Muscle layer of duodenum (tissue), 2 donors: Measurements from ENCODE around the gene HELB.

Source experiments
- H3K27ac ChIP-seq: one replicate; pipeline ENCODE4 v1.7.0; 2013; ENCODE audit warnings: mild to moderate bottlenecking, low read length
- H3K27me3 ChIP-seq: one replicate; pipeline ENCODE4 v1.7.0; 2013; ENCODE audit warnings: low read depth, mild to moderate bottlenecking, control low read depth, low read length
- H3K36me3 ChIP-seq, 2 donors: one replicate each; pipeline ENCODE4 v1.7.0; 2013; ENCODE audit warnings: low read length in 2 of 2, control low read depth in 1 of 2, mild to moderate bottlenecking in 1 of 2; ENCODE audit not compliant: insufficient read depth in 2 of 2, control insufficient read depth in 1 of 2
- H3K4me1 ChIP-seq, 2 donors: one replicate each; pipeline ENCODE4 v1.7.0; 2013; ENCODE audit warnings: low read length in 2 of 2, mild to moderate bottlenecking in 2 of 2, control low read depth in 1 of 2, moderate library complexity in 1 of 2; ENCODE audit not compliant: insufficient read depth in 2 of 2, control insufficient read depth in 1 of 2
- H3K4me3 ChIP-seq, 2 donors: one replicate each; pipeline ENCODE4 v1.7.0; 2013; ENCODE audit warnings: low read length in 2 of 2, low read depth in 1 of 2, mild to moderate bottlenecking in 1 of 2
- H3K9me3 ChIP-seq, 2 donors: one replicate each; pipeline ENCODE4 v1.7.0; 2013; ENCODE audit warnings: low read length in 2 of 2, control low read depth in 1 of 2, mild to moderate bottlenecking in 1 of 2; ENCODE audit not compliant: control insufficient read depth in 1 of 2
- donor health status: healthy.

HELB gene

DNA sequence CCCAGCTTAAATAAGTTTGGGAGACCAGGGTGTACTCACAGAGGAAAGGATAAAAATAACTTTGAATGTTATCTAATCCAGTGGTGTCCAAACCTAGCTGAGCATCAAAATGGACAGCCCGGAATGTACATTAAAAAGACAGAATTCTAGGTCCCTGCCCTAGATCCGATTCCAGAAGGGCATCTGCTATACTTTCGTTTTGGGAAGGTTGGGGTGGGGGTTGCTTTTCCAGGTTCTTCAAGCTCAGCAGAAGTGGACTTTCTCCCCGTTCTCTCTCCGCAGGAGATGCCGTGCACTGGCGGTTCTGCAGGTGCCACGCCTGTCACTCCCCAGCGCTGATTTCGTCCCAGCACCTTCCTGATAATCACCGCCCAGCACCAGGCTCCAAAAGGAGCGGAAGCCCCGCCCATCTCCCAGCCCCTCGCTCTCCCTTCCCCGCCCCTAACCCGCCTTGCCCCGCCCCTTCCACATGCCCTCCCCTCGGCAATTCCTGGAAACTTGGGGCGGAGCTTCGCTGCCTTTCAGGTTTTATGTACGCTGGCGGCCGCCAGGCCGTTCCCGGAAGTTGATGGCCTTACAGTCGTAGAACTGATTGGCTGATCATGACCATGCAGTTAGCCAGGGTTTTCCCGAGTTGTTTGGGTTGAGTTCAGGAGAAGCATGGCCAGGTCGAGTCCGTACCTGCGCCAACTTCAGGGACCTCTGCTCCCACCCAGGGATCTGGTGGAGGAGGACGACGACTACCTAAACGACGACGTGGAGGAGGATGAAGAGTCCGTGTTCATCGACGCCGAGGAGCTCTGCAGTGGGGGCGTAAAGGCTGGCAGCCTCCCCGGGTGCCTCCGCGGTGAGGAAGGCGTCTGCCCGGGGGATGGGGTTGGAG lies at the start of gene HELB:
Gene HELB (plus strand): TSS at position 550 of the 883 bp plus-strand sequence. CDS start 111 bp downstream, at position 661.
- no peaks in the 10 kb centered on the region for H3K9me3 ChIP-seq
- peak within 1 kb of the TSS; percentile 86 to 88 for H3K4me3 ChIP-seq
- H3K36me3 ChIP-seq = no peaks in the 10 kb centered on the region
- peaks cover 0 to 7% of the 10 kb centered on the region in 2 donors for H3K4me1 ChIP-seq
- H3K27ac ChIP-seq = peak within 1 kb of the TSS; percentile 83
- no peaks in the 10 kb centered on the region for H3K27me3 ChIP-seq

DNA sequence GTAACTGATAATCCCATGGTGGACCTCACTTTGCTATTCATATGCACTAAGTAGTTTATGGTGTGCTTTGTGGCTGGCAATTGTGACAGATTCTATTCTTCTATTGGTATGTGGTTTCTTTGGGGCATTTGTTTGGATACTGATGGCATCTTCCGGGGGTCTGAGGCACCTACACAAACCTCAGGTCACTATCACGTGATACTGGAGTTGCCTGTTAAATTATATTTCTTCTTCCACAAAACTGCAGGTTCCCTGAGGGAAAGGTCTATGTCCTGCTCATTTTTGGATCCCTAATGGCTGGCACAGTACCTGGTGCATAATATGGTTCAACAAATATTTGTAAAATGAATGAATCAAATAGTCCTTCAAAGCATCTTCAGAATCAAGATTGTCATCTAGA lies 49.5 kb upstream of the HELB start:
- no peaks in the 10 kb centered on the region for H3K9me3 ChIP-seq
- H3K36me3 ChIP-seq = peaks cover 9 to 11% of the 10 kb centered on the region in 2 donors
- no peaks in the 10 kb centered on the region for H3K27me3 ChIP-seq
- H3K27ac ChIP-seq = no peak overlapping the region
- no peaks in the 10 kb centered on the region for H3K4me1 ChIP-seq
- no peak overlapping the region for H3K4me3 ChIP-seq

GRCh38 chr12:66255737-66256136 lies 46.6 kb upstream of the HELB start:
- Histone ChIP-seq H3K27me3 (no peaks in the 10 kb centered on the region), H3K36me3 (no peaks in the 10 kb centered on the region), H3K4me3 (no peak overlapping the region), H3K9me3 (no peaks in the 10 kb centered on the region), H3K4me1 (no peaks in the 10 kb centered on the region), H3K27ac (no peak overlapping the region)

- Histone ChIP-seq H3K27ac (no peak overlapping the region), H3K4me3 (no peak overlapping the region), H3K36me3 (no peaks in the 10 kb centered on the region), H3K4me1 (no peaks in the 10 kb centered on the region), H3K27me3 (no peaks in the 10 kb centered on the region), H3K9me3 (no peaks in the 10 kb centered on the region)
Measured at GRCh38 chr12:66258011-66258410, 44.3 kb upstream of the HELB start.

GRCh38 chr12:66262737-66263136 lies 39.6 kb upstream of the HELB start:
- Histone ChIP-seq H3K9me3 (no peaks in the 10 kb centered on the region), H3K36me3 (no peaks in the 10 kb centered on the region), H3K4me3 (no peak overlapping the region), H3K27me3 (no peaks in the 10 kb centered on the region), H3K4me1 (no peaks in the 10 kb centered on the region), H3K27ac (no peak overlapping the region)

- H3K4me3 ChIP-seq = no peak overlapping the region
- no peaks in the 10 kb centered on the region for H3K27me3 ChIP-seq
- H3K9me3 ChIP-seq = no peaks in the 10 kb centered on the region
- no peak overlapping the region for H3K27ac ChIP-seq
- H3K4me1 ChIP-seq = no peaks in the 10 kb centered on the region
- no peaks in the 10 kb centered on the region for H3K36me3 ChIP-seq
Measured at GRCh38 chr12:66268562-66268961, 33.7 kb upstream of the HELB start.

- Histone ChIP-seq H3K4me1 (no peaks in the 10 kb centered on the region), H3K27me3 (no peaks in the 10 kb centered on the region), H3K4me3 (no peak overlapping the region), H3K36me3 (no peaks in the 10 kb centered on the region), H3K27ac (no peak overlapping the region), H3K9me3 (no peaks in the 10 kb centered on the region)
Measured at GRCh38 chr12:66269142-66269541, 33.2 kb upstream of the HELB start.

DNA sequence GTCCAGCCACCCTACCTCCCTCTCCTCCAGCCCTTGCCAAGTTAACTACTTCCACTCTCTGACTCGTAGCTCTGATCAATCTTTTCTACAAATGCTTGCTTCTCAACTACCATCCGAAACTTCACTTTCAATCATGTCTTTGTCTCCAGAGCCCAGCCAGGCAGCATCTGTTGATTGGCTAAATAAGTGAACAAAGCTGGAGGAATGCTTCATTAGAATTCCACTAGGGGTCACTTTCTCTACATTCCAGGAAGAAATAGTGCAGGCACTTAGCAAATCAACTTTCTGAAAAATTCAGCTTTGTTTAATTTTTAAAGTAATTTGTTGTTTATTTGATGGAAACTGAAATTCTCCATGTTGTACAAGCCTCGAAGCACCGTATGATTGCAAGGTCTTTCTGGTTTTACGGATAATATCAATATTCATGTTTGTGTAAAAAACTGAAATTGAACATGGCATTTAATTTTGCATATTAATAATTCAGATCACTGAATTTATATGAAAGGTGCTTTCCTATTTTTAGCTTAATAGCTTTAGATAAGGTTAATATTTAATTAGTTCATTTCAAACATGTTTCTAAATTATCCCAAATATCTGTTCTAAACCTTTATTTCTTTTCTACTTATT lies 32.4 kb upstream of the HELB start:
- no peak overlapping the region for H3K4me3 ChIP-seq
- no peaks in the 10 kb centered on the region for H3K36me3 ChIP-seq
- no peaks in the 10 kb centered on the region for H3K27me3 ChIP-seq
- H3K4me1 ChIP-seq = no peaks in the 10 kb centered on the region
- no peaks in the 10 kb centered on the region for H3K9me3 ChIP-seq
- H3K27ac ChIP-seq = no peak overlapping the region

DNA sequence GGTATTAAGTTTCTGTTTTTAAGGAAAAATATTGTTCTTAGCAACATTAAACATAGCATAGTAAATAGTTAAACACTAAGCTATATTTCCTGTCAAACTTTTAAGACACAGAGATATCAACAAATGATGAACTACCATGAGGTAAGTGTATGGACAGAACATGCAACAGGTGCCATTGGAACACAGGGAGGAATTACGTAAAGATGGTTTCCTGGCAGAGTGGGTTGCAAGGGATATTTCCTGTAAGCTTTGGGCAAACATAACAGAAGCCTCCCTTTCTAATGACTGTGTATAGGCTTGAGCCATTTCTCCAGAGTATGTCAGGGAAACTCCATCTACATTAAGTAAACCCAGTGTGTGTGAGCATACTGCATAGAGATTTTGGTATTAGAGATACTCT lies 31.7 kb upstream of the HELB start:
- Histone ChIP-seq H3K36me3 (no peaks in the 10 kb centered on the region), H3K27ac (no peak overlapping the region), H3K9me3 (no peaks in the 10 kb centered on the region), H3K27me3 (no peaks in the 10 kb centered on the region), H3K4me3 (no peak overlapping the region), H3K4me1 (no peaks in the 10 kb centered on the region)

DNA sequence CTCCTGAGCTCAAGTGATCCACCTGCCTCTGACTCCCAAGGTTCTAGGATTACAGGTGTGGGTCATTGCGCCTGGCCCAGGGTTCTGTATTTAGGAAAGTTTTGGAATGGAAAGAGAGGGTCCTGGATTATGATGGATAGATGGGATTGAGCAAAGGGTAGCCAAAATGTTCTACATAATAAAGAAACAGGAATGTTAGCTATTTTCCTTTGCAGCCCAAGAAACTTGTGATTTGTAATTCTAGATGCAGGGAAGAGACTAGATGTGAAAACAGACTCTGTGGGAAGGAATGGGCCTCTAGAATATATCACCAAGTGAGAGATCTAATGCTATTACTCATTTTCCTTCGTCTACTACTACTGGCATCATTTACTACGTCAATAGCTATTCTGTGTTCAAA lies 29.6 kb upstream of the HELB start:
- H3K4me3 ChIP-seq = no peak overlapping the region

DNA sequence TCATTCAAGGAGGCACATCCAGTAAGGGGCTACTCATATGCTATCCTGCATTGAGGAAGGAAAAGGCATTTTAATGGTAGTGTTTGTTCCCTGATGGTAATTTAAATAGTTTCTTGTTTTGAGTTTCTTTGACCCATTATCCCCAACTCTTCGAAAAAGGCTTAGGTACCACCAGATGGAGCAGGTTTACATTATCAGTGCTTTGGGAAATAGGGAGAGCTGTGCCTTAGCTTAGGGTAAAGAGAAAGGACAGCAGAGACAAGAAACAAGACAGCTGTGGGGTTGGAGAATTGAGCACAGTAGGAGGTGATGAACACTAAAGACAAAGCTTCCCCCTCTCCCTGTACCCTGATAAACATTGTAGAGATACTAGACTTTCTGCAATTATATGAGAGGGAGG lies 29.1 kb upstream of the HELB start:
- Histone ChIP-seq H3K4me1 (no peaks in the 10 kb centered on the region), H3K36me3 (no peaks in the 10 kb centered on the region), H3K4me3 (no peak overlapping the region), H3K9me3 (no peaks in the 10 kb centered on the region), H3K27me3 (no peaks in the 10 kb centered on the region), H3K27ac (no peak overlapping the region)

More for the DNA sequence above, 29.6 kb upstream of the HELB start:
- H3K36me3 ChIP-seq = no peaks in the 10 kb centered on the region
- H3K27me3 ChIP-seq = no peaks in the 10 kb centered on the region
- no peaks in the 10 kb centered on the region for H3K9me3 ChIP-seq
- no peaks in the 10 kb centered on the region for H3K4me1 ChIP-seq
- H3K27ac ChIP-seq = no peak overlapping the region
